ENCODE measurements around the gene MAL. TPM values are rescaled to one million over a fixed set of nuclear protein-coding genes. Genes with fewer than 3 reads are reported as not detected.

MAL gene
- polyA plus RNA-seq (ENCODE audit: insufficient read length) = 263 TPM
- long read RNA-seq, donor 1, transcript MAL-201 (4 exons, 1,112 nt) = major isoform, 91 of 133 reads
- long read RNA-seq, donor 1, partial matches to known transcripts = 42 of 133 reads
- long read RNA-seq, donor 1, other reads (novel, unspliced or antisense) = 0 of 133 reads
- long read RNA-seq, donor 2, transcript MAL-201 (4 exons, 1,112 nt) = major isoform, 87 of 337 reads
- long read RNA-seq, donor 2, partial matches to known transcripts = 248 of 337 reads
- long read RNA-seq, donor 2, other reads (novel, unspliced or antisense) = 0 of 337 reads
- long read RNA-seq, donor 3, transcript MAL-201 (4 exons, 1,112 nt) = major isoform, 95 of 115 reads
- long read RNA-seq, donor 3, partial matches to known transcripts = 17 of 115 reads
- long read RNA-seq, donor 3, other reads (novel, unspliced or antisense) = 0 of 115 reads
- long read RNA-seq, donor 4, partial matches to known transcripts = 0 of 1 reads
- long read RNA-seq, donor 4, other reads (novel, unspliced or antisense) = 0 of 1 reads
- long read RNA-seq, donor 5, transcript MAL-201 (4 exons, 1,112 nt) = major isoform, 131 of 161 reads
- long read RNA-seq, donor 5, partial matches to known transcripts = 30 of 161 reads
- long read RNA-seq, donor 5, other reads (novel, unspliced or antisense) = 0 of 161 reads
- long read RNA-seq, donor 6, transcript MAL-201 (4 exons, 1,112 nt) = major isoform, 87 of 121 reads
- long read RNA-seq, donor 6, partial matches to known transcripts = 33 of 121 reads
- long read RNA-seq, donor 6, other reads (novel, unspliced or antisense) = 0 of 121 reads
- long read RNA-seq, donor 7, transcript MAL-201 (4 exons, 1,112 nt) = major isoform, 90 of 133 reads
- long read RNA-seq, donor 7, partial matches to known transcripts = 43 of 133 reads
- long read RNA-seq, donor 7, other reads (novel, unspliced or antisense) = 0 of 133 reads
- long read RNA-seq, donor 8, transcript MAL-201 (4 exons, 1,112 nt) = major isoform, 33 of 157 reads
- long read RNA-seq, donor 8, partial matches to known transcripts = 124 of 157 reads
- long read RNA-seq, donor 8, other reads (novel, unspliced or antisense) = 0 of 157 reads

GRCh38 chr2:95025406-95026319 lies at the start of gene MAL:
Gene MAL, plus strand, starts transcription at chr2:95025708. Its CDS starts 85 bp downstream, at chr2:95025793.
- DNase-seq = no peak

- DNase-seq = no peak
Measured at GRCh38 chr2:94977826-94978225, 47.7 kb upstream of the MAL start.

- no peak for DNase-seq
Measured at GRCh38 chr2:94978917-94979316, 46.6 kb upstream of the MAL start.

- no peak for DNase-seq
Measured at GRCh38 chr2:94979406-94980375, 45.8 kb upstream of the MAL start.

GRCh38 chr2:94980406-94980805 lies 45.1 kb upstream of the MAL start:
- DNase-seq = no peak

DNA sequence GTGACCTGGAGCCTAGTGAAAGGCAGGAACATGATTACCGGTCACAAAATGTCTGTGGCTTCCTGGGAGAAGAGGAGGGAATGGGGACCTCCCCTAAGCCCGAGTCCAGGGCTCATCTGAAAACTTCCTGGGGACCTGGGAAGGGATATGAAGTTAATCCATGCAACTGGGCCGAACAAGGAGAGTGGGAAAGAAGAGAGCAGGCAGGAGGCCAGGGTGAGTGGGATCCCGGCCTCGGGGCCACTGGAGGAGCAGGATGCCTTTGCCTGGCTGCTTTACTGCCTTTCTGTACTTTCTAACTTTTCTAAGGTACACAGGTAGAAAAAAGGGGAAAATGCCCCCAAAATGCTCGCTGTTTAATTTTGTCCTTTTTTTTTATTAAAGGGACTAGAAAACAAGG lies 43.4 kb upstream of the MAL start:
- no peak for DNase-seq

DNA sequence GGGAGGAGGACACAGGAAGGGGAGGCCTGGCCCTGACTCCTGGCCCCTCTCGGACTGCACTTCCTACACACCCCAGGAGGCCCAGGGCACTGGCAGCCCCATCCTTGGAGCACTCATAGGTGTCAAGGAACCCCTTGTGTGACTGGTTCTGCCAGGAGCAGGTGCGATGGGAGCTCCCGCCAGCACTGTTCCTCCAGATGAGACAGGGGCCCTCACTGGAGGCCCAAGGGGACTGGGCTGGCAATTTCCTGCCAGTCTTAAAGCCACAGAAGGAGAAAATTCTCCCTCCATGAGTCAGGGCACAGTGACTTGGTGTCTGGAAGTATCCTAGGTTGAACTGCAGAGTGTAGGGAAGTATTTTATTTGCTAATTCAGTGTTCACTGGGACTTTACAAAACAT lies 42.8 kb upstream of the MAL start:
- DNase-seq = no peak

GRCh38 chr2:94984964-94985575 lies 40.4 kb upstream of the MAL start:
- no peak for DNase-seq

DNA sequence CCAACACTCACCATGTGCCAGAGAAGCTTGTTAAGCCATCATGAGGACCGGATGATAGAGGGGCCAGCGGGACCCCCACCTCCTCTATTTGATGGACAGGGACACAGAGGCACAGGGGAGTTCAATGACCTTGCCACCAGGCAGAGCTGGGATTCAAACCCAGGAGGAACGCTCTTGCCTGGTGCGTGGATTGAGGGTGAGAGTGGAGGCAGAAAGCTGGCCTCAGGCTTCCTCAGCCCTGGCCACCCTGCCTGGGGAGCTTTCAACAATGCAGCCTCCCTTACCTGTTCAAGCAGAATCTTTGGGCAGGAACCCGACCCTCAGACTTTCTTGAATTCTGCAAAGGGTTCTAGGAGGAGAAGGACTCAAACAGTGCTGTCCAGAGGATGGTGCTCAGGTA lies 39.9 kb upstream of the MAL start:
- no peak for DNase-seq

DNA sequence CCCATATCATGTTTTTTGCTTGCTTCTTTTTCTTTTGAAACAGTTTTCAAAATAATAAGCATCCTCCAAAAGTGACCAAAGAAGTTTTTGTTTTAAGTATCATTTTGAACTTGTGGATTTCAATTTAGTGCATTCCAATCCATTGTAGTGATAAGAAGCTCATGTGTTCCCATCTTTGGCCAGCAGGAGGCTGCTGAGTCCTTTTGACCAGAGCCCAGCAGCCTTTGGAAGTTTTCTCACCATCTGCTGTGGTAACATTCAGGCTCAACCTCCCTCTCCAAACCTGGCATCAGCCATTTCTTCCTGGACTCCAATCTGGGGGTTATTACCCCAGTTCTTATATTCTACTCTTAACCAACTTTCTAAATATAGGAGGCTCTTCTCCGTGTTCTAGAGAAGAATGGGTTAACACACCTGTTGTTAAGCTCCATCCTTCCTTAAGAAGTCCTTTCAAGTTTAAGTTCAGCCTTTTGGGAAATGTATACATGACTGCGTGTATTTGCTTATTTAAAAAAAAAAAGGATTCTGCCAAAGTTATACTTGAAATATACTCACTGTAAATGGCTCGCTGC lies 39.0 kb upstream of the MAL start:
- no peak for DNase-seq

- no peak for DNase-seq
Measured at GRCh38 chr2:94987074-94988020, 38.2 kb upstream of the MAL start.

DNA sequence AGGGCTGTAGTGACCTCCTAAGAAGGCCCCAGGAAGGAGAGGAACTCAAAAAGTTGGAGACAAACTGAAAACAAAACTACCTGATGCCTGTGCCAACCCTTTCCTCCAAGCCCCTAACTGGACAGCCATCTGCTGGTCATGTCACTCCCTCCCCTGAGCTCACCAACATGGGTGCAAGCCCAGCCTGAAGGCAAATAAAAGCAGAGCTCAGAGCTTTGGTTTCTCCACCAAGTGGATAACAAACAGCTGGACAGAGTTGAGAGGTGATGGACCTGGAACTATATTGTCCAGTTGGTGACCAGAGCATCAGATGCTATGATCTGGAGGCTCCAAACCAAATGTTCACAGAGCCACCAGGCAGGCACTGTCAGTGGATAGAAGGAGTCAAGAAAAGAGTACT lies 34.6 kb upstream of the MAL start:
- no peak for DNase-seq

DNA sequence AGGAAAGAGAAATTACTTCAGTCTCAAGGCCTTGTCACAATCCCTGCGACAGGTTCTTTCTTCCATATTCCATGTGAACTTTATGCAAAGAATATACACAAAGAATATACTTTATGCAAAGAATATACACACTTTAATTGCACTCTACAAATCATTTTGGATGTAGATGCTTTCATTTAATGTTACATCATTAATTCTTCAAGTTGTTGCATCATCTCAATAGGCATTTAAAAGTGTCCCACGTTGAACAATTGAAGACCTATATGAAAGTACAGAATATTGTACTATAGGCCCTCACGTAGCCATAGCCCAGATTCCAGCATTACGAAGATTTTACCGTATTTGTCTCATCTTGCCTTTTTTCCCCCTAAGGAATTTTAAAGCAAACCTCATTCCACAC lies 33.1 kb upstream of the MAL start:
- DNase-seq = no peak

DNA sequence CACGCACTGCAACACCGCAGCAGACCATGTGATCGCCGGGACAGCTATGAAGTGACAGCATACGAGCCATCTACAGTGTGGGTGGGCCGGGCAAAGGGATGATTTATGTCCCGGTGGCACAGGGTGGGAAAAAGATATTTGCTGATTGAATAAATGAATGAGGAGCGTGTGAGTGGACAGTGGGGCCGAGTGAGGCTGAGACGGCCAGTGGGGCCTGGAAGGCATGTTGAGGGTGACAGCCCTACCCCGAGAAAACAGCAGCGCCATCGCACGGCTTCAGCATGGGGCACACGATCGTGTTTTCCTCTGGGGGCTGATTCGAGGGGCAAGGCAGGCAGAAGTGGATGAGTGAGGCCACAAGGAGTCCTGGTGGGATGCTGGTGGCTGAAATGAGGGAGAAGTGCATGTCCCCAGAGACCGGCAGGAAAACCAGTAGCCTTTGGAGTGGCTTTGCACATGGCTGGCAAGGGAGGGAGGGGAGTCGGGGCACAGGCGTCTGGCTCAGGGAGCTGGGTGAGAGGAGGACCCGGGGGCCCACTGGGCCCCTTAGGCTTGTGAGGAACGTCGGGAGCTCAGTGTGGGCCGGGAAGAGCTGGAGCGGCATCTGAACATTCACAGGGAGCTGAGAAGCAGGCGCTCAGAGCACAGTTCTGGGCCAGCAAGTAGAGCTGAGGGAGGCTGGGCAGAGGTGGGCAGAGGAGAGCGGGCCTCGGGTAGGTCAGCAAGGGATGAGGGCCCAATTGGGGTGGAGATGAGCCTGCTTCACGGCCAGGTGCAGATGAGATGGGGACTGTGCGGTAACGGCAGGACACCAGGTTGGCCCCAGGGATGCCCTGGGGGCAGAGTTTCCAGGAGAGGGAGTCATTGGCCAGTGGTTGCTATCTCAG lies 32.1 kb upstream of the MAL start:
- no peak for DNase-seq

DNA sequence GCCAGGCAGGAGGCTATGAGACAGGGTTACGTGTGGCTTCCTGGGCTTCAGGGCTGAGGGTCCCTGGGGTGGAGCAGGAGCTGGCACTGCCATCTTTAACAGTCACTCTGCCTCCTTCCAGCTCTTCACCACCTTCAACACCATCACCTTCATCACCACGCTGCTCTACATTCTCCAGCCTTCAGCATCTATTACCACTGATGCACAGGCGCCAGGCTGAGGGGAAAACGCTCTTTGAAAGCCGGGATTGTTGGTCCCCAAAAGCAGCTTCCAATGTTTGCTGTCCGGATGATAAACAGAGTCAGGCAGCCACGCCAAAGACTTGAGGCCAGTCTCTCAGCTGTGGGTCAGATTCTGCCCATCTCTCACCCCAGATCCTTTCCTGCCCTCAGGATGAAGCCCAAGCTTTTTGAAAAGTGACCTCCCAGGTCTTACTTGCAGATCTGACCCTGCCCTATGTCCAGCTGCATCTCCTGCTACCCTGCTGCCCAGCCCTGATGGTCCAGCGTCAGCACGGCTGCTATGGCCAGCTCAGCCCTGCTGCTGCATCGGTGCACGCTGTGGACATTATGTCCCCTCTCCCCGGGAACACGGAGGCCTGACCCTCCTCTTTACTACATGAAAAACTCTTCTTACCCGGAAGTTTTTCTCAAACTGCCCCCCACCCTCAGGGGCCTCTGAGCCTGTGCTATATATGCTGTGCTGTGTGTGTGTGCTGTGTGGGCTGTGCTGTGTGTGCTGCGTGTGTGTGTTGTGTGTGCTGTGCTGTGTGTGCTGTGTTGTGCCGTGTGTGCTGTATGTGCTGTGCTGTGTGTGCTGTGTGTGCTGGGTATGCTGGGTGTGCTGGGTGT lies 31.2 kb upstream of the MAL start:
- no peak for DNase-seq

DNA sequence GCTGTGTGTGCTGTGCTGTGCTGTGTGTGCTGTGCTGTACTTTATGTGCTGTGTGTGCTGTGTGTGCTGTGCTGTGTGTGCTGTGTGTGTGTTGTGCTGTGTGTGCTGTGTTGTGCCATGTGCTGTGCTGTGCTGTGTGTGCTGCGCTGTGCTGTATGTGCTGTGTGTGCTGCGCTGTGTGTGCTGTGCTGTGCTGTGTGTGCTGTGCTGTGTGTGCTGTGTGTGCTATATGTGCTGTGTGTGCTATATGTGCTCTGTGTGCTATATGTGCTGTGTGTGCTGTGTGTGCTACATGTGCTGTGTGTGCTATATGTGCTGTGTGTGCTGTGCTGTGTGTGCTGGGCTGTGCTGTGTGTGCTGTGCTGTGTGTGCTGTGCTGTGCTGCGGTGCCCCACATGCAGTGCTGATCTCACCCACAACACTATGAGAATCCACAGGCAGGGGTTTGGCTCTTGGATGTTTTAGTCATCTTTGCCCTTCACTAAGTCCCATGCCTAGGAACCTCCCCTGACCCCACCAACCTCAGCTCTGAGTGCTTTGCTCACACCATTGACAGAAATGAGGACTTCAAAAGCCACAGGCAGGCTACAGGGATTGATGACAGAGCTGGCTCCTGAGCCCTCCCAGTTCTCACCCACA lies 30.5 kb upstream of the MAL start:
- DNase-seq = no peak
